NB4 (cell line): ENCODE measurements around the gene ATL1.

Experiments
- CTCF ChIP-seq: IDR thresholded peaks from one replicate; pipeline ENCODE4 v1.5.1; 2012; ENCODE audit warnings: low read depth, low read length
- MAX ChIP-seq: IDR thresholded peaks from 2 replicates; pipeline ENCODE4 v1.6.1; 2011; ENCODE audit warnings: low read depth, low read length
- POLR2A ChIP-seq: IDR thresholded peaks from 2 replicates; pipeline ENCODE4 v1.6.1; 2011; ENCODE audit warnings: mild to moderate bottlenecking; ENCODE audit not compliant: insufficient read length; ENCODE audit errors: extremely low read depth

- TF ChIP-seq CTCF (no peak), POLR2A (no peak), MAX (no peak)
Observed at GRCh38 chr14:50510157-50510556, 49.8 kb upstream of the ATL1 start.
